HG03280 (cell line): ENCODE measurements around the gene KBTBD2.
"Not testable (repeated sequence)": the region's sequence is repeated elsewhere in the genome, so short reads cannot be mapped to it uniquely, and the experiment has no call there.

Experiments
- ATAC-seq: cut with Tn5 transposase; IDR thresholded peaks from one replicate; pipeline ENCODE4 v1.9.1; 2021; ENCODE audit warnings: mild to moderate bottlenecking, moderate library complexity; ENCODE audit not compliant: unreplicated experiment

KBTBD2 gene

GRCh38 chr7:32893722-32894121 lies 2.2 kb upstream of the KBTBD2 start:
- ATAC-seq = no peak

DNA sequence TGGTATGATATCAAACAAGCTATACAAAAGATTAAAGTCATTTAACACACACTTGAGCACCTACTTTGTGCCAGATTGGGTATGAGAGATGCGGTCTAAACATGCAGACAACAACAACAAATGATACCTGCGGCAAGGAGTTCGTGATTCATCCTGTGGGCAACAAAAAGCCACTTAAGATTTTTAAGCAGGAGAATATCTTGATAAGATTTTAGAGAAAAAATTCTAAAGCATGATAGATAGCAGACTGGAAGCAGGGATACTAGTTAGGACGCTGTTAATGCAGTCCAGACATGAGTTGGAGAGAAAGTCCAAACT lies 1.6 kb upstream of the KBTBD2 start:
- no peak for ATAC-seq

- ATAC-seq = no peak
Observed at GRCh38 chr7:32892521-32893206, 1.1 kb upstream of the KBTBD2 start.

- peak; percentile 57 for ATAC-seq
Observed at GRCh38 chr7:32891800-32892520, 400 bp upstream of the KBTBD2 start.

DNA sequence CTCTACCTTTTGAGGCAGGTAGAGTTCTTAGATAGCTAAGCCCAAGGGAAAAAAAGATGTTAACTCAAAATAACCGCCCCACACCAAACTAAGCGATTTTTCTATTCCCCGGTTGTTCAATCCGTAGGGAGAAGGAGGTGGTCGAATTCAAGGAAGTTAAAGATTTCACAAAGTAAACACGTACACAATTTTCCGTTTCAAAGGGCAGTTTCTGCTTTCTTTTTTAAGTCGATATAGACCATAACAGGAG lies 842 bp downstream of the KBTBD2 start:
- ATAC-seq = no peak

GRCh38 chr7:32890010-32890792 lies 1.4 kb downstream of the KBTBD2 start:
- peak; percentile 29 for ATAC-seq

DNA sequence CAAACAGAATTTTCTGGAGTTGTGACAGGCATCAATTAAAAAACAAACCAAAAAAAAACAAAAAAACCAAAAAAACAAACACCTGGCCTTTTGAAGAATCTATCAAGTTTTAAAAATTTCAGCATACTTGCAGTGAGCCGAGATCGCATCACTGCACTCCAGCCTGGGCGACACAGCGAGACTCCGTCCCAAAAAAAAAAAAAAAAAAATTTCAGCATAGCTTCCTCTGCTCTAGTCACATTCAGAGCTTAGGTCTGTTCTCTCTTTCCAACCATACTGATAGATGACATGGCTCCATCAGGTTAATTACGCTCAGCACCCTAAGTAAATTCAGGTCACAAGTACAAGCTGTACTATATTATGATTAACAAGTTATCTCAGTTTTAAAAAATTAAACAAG lies 3.1 kb downstream of the KBTBD2 start:
- no peak for ATAC-seq

DNA sequence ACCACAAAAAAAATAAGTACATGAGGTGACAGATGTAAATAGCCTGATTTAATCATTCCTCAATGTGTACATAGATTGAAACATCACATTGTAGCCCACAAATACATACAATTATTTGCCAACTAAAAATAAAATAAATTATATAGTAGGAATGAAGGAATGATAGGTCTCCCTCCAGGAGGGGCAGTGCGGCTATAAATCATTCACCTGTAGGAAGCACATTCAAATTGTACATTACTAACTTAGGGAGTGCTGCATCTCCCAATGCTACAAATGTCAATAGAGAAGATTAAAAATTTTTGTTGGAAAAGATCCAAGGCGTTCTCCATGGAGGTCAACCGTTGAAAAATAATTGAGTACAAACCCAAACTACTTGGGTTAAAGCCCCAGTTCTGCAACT lies 4.2 kb downstream of the KBTBD2 start:
- no peak for ATAC-seq

GRCh38 chr7:32881074-32881982 lies 10.2 kb downstream of the KBTBD2 start:
- ATAC-seq = no peak

GRCh38 chr7:32879460-32879859 lies 12.1 kb downstream of the KBTBD2 start:
- no peak for ATAC-seq

GRCh38 chr7:32878023-32878422 lies 13.5 kb downstream of the KBTBD2 start:
- ATAC-seq = not testable (repeated sequence)

- ATAC-seq = no peak
Observed at GRCh38 chr7:32872421-32872820, 19.1 kb downstream of the KBTBD2 start.

DNA sequence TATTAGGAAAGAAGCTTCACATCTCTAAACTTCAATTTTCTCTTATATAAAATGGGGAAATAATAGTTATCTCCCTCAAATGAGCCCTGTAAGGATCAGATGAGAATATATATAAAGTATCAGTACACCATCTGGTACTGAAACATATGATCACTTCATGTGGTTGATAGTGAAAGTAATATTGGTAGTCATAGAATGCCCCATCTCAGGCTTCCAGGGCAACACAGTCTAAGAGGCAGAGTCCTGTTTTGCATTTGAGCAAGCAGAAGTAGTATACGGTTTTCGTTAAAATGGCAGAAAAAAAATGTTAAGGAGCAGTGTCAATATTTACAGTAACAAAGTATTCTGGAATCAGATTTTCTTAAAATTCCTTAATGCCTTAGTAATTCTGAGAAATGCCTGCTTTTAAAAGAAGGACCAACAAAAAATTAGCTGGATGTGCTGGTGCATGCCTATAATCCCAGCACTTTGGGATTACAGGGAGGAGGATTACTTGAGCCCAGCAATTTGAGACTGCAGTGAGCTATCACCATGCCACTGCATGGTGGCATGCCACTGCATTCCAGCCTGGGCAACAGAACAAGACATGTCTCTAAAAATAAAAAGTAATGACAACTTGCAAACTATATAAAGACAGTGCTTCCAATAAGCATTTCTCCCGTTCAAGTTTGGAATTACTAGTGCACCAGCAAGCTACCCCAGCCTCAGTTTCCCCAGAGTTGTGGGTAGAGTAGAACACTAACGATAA lies 19.8 kb downstream of the KBTBD2 start:
- peak; percentile 88 for ATAC-seq

DNA sequence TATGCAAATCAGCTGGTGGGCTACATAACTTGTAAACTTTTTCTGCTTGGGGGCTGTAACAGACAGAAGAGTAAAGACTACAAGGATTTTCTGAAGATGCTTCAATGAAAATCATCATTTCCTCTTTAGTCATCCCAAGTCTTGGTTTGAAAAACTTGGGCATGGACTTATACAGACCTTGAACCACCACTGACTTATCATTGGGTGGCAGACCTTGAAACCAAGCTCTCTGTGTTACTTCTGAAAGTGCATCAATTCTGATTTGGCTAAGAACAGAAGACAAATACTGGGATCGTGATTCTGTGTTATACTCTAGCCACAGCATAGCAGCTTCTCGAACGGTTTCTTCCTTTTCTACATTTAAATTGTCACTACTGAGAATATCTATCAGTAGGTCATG lies 21.3 kb downstream of the KBTBD2 start:
- ATAC-seq = no peak

DNA sequence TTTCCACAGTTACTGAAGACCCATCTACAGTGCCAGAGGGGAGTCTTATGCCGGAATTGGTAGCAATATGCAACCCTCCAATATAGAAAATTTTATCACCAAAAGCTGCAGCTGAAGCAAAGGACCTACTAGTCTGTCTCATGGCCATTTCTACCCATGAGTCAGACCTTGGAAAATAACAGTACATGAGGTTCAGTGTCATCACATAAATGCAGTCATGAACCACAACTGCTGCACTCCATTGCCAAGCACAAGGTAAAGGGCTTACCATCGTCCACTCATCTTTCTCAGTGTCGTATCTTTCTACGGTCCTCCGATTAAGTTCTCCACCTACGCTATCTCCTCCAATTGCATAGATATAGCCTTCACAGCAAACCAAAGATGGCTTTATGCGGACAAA lies 21.8 kb downstream of the KBTBD2 start:
- no peak for ATAC-seq

- no peak for ATAC-seq
Observed at GRCh38 chr7:32868116-32868515, 23.4 kb downstream of the KBTBD2 start.

DNA sequence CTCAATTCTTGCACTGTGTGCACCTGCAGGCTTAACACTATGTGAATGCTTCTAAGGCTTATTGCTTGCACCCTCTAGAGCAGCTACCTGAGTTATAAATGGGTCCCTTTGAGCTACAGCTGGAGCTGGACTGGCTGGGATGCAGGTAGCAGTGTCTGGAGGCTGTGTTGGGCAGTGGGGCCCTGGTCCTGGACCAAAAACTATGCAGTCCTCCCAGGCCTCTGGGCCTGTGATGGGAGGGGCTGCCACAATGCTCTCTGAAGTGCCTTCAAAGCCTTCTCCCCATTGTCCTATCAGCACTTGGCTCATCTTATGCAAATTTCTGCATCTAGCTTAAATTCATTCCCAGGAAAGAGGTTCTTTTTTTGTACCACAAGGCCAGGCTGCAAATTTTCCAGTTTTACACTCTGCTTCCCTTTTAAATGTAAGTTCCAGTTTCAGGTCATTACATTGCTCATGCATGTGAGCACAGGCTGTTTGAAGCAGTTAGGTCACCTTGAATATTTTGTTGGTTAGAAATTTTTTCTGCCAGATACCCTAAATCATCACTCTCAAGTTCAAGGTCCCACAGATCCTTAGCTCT lies 26.0 kb downstream of the KBTBD2 start:
- no peak for ATAC-seq

- ATAC-seq = not testable (repeated sequence)
Observed at GRCh38 chr7:32863872-32864271, 27.7 kb downstream of the KBTBD2 start.

GRCh38 chr7:32860090-32860489 lies 31.5 kb downstream of the KBTBD2 start:
- ATAC-seq = no peak

DNA sequence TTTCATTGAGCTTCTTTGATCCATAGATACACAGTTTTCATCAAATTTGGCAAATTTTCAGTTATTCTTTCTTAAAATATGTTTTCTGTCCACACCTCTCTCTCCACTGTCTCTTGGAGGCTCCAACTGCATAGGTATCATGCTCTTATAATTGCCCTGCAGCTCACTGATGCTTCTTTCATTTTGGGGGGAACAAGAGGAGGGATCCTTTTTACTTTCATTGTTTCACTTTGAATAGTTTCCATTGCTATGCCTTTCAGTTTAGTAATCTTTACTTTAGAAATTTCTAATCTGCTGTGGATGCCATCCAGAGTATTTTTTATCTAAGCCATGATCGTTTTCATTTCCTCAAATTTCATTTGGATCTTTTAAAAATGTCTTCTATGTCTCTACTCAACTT lies 32.9 kb downstream of the KBTBD2 start:
- ATAC-seq = no peak
